Renal pelvis (tissue), 4 donors: ENCODE measurements around the gene SNX6. TPM values are rescaled to one million over a fixed set of nuclear protein-coding genes. Genes with fewer than 3 reads are reported as not detected.
"Not testable (repeated sequence)": the region's sequence is repeated elsewhere in the genome, so short reads cannot be mapped to it uniquely, and the experiment has no call there.

Source experiments
- DNase-seq: peaks from one replicate; pipeline ENCODE4 v3.0.0-alpha.2; 2013
- polyA plus RNA-seq, 3 donors: library from polyadenylated mRNA; unstranded; fragments of 120-200 nt; gene quantifications; one replicate each; pipeline ENCODE4 v1.2.1, GENCODE V29; 2013; ENCODE audit not compliant: insufficient read length in 3 of 3

The SNX6 gene
- polyA plus RNA-seq, 3 donors = 98.2 to 113 (median 112) TPM

DNA sequence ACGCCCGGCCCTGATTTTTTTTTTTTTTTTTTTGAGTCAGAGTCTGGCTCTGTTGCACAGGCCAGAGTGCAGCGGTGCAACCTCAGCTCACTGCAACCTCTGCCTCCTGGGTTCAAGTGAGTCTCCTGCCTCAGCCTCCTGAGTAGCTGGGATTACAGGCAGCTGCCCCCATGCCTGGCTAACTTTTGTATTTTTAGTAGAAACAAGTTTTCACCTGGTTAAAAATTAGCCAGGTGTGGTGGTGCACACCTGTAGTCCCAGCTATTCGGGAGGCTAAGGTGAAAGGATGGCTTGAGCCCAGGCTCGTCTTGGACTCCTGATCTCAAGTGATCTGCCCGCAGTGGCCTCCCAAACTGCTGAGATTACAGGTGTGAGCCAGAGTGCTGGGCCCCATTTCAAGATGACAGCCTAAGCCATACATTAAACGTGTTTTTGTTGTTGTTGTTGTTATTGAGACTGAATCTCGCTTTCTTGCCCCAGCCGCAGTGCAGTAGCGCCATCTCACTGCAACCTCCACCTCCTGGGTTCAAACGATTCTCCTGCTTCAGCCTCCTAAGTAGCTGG lies 47.7 kb downstream of the SNX6 start:
- DNase-seq = no peak

DNA sequence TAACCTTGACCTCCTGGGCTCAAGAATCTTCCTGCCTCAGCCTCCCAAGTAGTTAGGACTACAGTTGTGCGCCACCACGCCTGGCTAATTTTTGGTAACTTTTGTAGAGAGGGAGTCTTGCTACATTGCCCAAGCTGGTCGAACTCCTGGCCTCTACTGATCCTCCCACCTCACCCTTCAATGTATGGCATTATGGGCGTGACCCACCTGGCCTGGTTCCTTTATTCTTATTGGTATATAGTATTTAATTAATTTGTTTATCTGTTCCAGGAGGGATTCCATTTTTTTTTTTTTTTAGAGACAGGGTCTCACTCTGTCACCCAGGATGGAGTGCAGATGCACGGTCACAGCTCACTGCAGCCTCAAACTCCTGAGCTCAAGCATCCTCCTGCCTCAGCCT lies 49.6 kb downstream of the SNX6 start:
- DNase-seq = no peak

- no peak for DNase-seq
These were observed 58.2 kb downstream of the SNX6 start for GRCh38 chr14:34571771-34572170.

DNA sequence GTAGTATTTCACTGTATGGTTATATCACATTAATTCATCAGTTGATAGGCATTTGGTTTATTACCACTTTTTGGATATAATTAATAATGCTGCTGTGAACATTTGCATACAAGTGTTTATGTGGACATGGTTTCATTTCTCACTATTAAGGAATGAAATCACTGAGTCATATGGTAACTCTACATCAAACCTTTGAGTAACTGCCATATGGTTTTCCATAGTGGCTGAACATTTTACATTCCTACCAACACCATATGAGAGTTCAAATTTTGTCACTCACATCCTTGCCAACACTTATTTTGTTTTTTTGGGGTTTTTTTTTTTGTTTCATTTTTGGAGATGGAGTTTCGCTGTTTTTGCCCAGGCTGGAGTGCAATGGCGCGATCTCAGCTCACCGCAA lies 60.2 kb downstream of the SNX6 start:
- DNase-seq = no peak

- no peak for DNase-seq
These were observed 61.1 kb downstream of the SNX6 start for GRCh38 chr14:34568803-34569202.

GRCh38 chr14:34562776-34563150 lies 67.2 kb downstream of the SNX6 start:
- no peak for DNase-seq

- not testable (repeated sequence) for DNase-seq
These were observed 67.7 kb downstream of the SNX6 start for GRCh38 chr14:34562037-34562775.

GRCh38 chr14:34556498-34556829 lies 73.5 kb downstream of the SNX6 start:
- not testable (repeated sequence) for DNase-seq

- DNase-seq = not testable (repeated sequence)
These were observed 74.1 kb downstream of the SNX6 start for GRCh38 chr14:34555583-34556497.

DNA sequence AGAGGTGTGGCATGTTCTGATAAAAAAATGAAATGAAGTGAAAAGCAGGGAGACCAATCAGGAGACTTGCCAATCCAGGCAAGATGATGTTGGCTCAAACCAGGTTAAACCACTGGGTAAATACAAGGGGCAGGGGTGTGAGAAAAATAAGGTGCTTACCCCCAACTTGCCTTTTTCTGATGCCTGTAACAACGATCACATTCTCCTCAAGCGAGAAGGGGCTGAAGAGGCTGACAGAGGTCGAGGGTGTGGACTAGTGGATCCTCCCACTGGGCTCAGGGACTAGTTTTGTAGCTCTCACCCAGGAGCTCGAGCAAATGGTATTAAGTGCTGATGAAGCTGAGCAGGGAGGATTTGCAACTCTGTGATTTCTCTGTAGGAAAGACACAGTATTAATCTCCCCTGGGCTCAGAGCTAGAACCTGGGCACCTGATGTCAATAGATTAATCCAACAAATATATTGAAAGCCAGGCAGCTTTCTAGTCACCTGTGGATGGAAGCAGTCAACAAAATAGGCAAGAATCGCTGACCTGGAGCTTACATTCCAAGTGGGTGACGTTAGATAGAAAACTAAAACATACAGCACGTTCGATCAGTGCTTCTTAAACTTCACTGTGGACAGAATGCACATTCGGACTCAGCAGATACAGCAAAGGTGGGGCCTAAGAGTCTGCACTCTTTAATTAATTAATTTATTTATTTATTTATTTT lies 75.3 kb downstream of the SNX6 start:
- DNase-seq = no peak

GRCh38 chr14:34549276-34549966 lies 80.5 kb downstream of the SNX6 start:
- not testable (repeated sequence) for DNase-seq

GRCh38 chr14:34548472-34548981 lies 81.4 kb downstream of the SNX6 start:
- no peak for DNase-seq

DNA sequence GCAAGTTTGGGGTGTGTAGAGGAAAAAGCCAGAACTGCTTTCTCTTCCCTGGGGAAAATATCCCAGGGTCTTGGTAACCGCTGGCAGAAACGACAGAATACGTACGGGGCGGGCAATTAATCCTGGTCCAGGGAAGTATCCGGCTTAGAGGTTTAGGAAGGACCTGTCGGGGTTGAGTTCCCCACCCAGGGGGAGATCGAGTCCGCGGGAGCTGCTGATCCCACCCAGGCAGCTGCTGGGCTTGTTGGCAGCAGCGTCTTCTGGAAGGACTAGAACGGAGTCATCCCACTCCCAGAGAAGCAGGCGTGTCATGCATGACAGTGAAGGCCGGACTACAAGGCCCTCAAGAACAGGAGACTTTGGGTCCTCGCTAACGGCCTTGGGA lies 82.8 kb downstream of the SNX6 start:
- not testable (repeated sequence) for DNase-seq

GRCh38 chr14:34546272-34547135 lies 83.4 kb downstream of the SNX6 start:
- DNase-seq = not testable (repeated sequence)

DNA sequence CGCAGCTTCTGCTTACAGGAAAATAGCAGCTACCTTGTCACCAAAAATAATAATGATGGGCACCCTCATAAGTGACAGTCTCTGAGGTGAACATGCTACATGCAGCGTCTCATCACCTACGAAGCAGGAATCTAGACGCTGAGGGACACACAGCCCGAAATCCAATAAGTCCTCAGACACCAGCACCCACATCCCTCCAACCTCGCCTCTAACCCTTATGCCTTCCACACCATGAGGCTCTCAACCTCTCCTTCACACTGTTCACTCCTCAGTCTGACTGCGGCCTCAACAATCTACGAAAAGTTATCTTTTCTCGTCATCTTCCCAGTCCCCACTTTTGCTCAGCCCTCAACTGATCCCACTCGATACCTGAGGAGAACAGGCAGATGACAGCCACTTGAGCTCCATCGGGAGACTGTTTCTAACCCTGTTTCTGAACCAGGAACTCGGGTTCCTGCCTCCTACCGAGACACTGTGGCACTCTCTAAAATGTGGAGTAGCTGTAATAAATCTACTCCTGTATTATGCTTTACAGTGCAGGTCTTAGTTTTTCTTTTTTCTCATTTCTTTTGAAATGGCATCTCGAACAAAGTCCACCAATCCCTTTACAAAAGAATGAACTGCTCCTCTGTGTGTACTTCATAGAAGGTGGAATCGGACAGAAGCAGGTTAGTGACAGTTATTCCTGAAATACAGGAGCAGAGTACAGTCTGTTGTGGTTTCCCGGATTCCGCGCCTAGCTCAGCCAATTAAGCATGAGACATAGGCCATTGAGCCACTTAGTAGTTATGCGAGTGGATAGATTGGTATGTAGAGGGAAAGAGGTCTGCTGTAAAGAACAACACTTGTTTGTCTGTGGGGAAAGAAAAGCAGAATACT lies 89.5 kb downstream of the SNX6 start:
- DNase-seq = not testable (repeated sequence)

DNA sequence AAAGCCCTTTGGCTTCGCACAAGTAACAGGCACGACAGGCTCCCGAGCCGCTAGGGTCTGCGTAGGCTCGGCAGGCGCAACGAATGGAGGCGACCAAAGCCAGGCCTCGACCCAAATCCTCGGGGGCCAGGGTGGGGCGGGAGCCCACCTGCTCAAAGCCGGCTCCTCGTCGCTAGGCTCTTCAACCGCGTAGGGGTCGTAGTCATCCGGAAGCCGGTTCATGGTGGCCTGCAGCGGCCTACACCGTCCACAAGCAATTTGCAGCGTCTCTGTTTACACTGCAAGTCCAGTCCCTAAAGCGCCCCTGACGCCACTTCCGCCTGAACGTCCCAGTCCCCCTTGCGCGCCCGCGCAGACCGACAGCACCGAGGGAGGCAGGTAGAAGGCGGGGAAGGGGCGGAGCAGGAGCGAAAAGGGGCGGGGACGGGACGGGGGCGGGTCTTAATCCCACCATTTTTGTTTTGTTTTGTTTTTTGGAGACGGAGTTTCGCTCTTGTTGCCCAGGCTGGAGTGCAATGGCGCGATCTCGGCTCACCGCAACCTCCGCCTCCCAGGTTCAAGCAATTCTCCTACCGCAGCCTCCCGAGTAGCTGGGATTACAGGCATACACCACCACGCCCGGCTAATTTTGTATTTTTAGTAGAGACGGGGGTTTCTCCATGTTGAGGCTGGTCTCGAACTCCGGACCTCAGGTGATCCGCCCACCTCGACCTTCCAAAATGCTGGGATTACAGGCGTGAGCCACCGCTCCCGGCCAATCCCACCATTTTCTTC lies 90.4 kb downstream of the SNX6 start, which contains the start of gene EAPP:
Gene EAPP, minus strand, starts transcription at position 295 of the 774 bp plus-strand sequence. Its CDS starts 73 bp downstream, at position 222.
- DNase-seq = peak; percentile 97

- DNase-seq = no peak
These were observed 91.0 kb downstream of the SNX6 start for GRCh38 chr14:34538871-34539406.

DNA sequence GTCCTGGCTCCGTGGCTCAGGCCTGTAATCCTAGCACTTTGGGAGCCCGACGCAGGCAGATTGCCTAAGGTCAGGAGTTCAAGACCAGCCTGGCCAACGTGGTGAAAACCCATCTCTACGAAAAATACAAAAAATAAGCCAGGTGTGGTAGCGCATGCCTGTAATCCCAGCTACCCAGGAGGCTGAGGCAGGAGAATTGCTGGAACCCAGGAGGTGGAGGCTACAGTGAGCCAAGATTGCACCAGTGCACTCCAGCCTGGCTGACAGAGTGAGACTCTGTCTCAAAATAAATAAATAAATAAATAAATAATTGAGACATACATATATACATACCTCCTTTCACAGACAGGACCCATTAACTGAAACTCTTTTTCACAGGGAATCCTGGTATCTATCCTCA lies 91.9 kb downstream of the SNX6 start:
- not testable (repeated sequence) for DNase-seq
